Measurements from ENCODE around the gene GSX1. TPM values are rescaled to one million over a fixed set of nuclear protein-coding genes. Genes with fewer than 3 reads are reported as not detected.

GSX1 gene
- total RNA-seq, 1 donor from 2014 or later = not detected

DNA sequence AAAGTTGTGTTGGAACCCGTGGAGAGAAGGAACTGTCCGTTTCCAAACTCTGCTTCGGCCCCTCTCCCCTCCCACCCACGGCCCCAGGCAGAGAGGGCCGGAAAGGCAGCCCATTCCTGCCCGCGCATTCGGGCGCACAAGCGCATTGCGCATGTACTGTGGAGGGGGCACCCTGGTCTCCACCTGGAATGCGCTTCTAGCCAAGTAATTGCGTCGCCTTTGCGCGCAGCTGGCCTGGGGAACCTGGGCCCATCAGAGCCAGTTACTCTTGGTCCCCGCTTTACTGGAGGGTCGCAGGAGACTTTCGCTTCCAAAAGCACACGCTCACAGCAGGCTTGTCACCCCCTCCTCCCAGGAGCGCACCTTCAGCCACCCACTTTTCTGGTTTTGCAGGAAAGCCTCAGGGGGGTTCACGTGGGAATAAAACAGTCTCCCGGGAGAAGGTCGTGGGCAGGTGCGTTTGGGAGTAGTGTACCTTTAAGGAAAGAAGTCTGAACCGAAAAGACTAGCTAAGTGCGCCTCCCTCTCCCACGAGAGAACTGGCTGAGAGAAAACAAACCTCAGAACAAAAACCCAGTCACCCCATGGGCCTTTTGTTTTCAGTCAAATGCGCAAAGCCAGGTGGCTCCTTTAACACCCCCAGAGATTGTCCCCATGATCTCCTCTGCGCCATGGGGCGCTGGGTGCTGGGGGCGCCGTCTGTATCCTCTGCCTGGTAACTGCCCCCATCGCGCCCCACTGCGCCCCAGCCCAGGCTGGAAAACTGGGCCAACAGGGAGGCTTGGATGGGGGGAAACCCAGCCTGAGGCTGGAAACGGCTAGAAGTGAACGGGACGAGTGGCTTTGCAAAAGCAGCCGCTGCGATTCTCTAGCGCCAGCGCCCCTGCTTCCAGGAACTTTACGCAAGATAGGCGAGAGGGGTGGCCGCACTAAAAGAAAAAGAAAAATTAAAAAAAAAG, 28.5 kb downstream of the GSX1 start:
- Histone ChIP-seq H3K27me3 (no peaks in the 10 kb centered on the region), H3K27ac (no peak overlapping the region), H3K4me1 (no peaks in the 10 kb centered on the region), H3K36me3 (no peaks in the 10 kb centered on the region), H3K4me3 (no peak overlapping the region), H3K9me3 (no peaks in the 10 kb centered on the region)
- TF ChIP-seq POLR2A (IDR thresholded peaks at IDR 0.05) (no peak), POLR2AphosphoS5 (IDR thresholded peaks at IDR 0.05; ENCODE audit: insufficient read depth in 1 of 2, low read depth in 1 of 2) (no peak)
- TF ChIP-seq, protein P1, sequence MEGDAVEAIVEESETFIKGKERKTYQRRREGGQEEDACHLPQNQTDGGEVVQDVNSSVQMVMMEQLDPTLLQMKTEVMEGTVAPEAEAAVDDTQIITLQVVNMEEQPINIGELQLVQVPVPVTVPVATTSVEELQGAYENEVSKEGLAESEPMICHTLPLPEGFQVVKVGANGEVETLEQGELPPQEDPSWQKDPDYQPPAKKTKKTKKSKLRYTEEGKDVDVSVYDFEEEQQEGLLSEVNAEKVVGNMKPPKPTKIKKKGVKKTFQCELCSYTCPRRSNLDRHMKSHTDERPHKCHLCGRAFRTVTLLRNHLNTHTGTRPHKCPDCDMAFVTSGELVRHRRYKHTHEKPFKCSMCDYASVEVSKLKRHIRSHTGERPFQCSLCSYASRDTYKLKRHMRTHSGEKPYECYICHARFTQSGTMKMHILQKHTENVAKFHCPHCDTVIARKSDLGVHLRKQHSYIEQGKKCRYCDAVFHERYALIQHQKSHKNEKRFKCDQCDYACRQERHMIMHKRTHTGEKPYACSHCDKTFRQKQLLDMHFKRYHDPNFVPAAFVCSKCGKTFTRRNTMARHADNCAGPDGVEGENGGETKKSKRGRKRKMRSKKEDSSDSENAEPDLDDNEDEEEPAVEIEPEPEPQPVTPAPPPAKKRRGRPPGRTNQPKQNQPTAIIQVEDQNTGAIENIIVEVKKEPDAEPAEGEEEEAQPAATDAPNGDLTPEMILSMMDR (IDR thresholded peaks at IDR 0.05) = no peak
- intact Hi-C loops (cut with DNase I) = loop anchor here (10.0 kb wide), 2 partner anchors 154 to 286 kb away; no protein-coding TSS in a partner anchor
- DNase-seq (ENCODE audit: extremely low spot score in 2 of 2) = no peak

DNA sequence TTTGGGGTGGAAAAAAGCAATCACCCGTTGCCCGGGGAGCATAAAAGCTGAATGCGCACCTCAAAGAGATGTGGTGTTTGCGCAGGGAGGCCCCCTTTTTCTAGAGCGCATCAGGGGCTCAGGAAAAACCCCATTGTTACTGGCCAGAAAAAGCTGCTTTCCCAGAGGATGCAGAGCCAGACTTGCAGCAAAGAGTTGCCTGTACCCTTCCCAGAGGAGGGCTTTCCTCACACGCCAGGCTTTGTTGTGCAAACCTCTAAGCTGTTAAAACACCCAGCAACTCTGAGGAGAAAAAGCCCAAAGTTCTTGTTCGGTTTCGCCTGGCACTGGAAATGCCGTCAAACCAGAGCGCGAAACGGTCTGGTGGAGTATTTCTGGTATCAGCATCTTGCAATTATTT, 29.3 kb downstream of the GSX1 start:
- Histone ChIP-seq H3K4me1 (no peaks in the 10 kb centered on the region), H3K36me3 (no peaks in the 10 kb centered on the region), H3K9me3 (no peaks in the 10 kb centered on the region), H3K4me3 (no peak overlapping the region), H3K27ac (no peak overlapping the region), H3K27me3 (no peaks in the 10 kb centered on the region)
- intact Hi-C loops (cut with DNase I) = loop anchor here (10.0 kb wide), 2 partner anchors 153 to 287 kb away; no protein-coding TSS in a partner anchor
- no peak for DNase-seq (ENCODE audit: extremely low spot score in 2 of 2)
- TF ChIP-seq POLR2A (IDR thresholded peaks at IDR 0.05) (no peak), POLR2AphosphoS5 (IDR thresholded peaks at IDR 0.05; ENCODE audit: insufficient read depth in 1 of 2, low read depth in 1 of 2) (no peak)
- TF ChIP-seq, protein P1 (IDR thresholded peaks at IDR 0.05) = no peak

DNA sequence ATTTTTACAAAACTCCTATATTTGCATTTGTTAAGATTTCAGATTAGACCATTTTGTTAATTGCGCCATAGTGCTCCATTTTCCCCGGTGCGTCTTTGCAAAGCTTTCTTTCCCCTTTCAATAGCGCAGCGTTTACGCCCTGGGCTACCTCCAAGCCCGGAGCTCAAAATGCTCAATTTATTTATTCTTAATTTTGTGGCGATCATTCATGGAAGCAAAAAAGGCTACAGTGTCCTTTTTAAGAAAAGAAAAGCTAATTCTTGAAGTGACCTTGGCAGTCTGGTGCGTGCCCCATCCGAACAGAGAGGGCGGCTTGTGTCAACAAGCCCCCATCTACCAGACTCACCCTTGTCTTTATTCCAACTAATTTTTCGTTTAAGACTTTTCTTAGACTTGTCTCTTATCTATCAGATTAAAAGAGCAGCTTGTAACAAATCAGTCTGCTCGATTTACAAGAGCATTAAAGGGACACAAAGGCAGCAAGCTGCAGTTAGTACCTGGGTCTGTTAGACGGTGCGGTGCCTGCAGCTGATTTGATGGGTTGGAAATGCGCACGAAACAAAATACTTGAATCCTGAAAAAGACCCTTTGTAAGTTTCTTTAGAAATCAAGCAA, 30.1 kb downstream of the GSX1 start:
- intact Hi-C loops (cut with DNase I) = loop anchor here (10.0 kb wide), 2 partner anchors 152 to 288 kb away; no protein-coding TSS in a partner anchor
- no peak for DNase-seq (ENCODE audit: extremely low spot score in 2 of 2)
- no peak overlapping the region for H3K27ac ChIP-seq
- no peaks in the 10 kb centered on the region for H3K27me3 ChIP-seq
- no peak for TF ChIP-seq POLR2A (IDR thresholded peaks at IDR 0.05)
- TF ChIP-seq, protein P1 (IDR thresholded peaks at IDR 0.05) = no peak
- TF ChIP-seq POLR2AphosphoS5 (IDR thresholded peaks at IDR 0.05; ENCODE audit: insufficient read depth in 1 of 2, low read depth in 1 of 2) = no peak
- peaks cover 4% of the 10 kb centered on the region for H3K4me1 ChIP-seq
- H3K4me3 ChIP-seq = no peak overlapping the region
- H3K36me3 ChIP-seq = no peaks in the 10 kb centered on the region
- H3K9me3 ChIP-seq = no peaks in the 10 kb centered on the region

DNA sequence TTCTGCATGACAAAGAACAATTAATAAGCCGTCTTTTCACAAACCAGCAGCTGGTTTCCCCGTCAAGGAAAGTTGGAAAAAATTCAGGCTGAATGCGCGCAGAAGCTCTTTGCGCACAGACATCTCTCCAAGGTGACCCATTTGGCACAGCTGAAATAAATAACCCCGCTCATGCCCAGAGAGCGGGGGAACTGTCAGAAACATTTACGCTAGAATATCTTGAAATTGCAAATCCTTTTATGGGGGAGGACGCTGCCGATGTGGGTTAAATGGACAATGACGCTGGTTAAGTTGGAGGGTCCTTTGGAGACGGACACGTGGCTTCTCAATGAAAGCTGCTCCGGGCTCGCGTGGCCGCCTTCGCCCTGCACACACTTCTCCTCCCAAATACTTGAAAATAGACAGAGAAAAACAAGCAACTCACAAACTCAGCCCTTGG, 30.6 kb downstream of the GSX1 start:
- DNase-seq (ENCODE audit: extremely low spot score in 2 of 2) = no peak
- intact Hi-C loops (cut with DNase I) = loop anchor here (10.0 kb wide), 2 partner anchors 152 to 288 kb away; no protein-coding TSS in a partner anchor
- Histone ChIP-seq H3K9me3 (no peaks in the 10 kb centered on the region), H3K4me3 (no peak overlapping the region), H3K27me3 (no peaks in the 10 kb centered on the region), H3K4me1 (peaks cover 4% of the 10 kb centered on the region), H3K27ac (no peak overlapping the region), H3K36me3 (no peaks in the 10 kb centered on the region)
- TF ChIP-seq POLR2A (IDR thresholded peaks at IDR 0.05) (no peak), POLR2AphosphoS5 (IDR thresholded peaks at IDR 0.05; ENCODE audit: insufficient read depth in 1 of 2, low read depth in 1 of 2) (no peak)
- TF ChIP-seq, protein P1 (IDR thresholded peaks at IDR 0.05) = no peak
